Posterior vena cava (tissue), 2 donors: ENCODE data around the gene DIRAS1. TPM values are rescaled to one million over a fixed set of nuclear protein-coding genes. Genes with fewer than 3 reads are reported as not detected.
"Not testable (repeated sequence)": the region's sequence is repeated elsewhere in the genome, so short reads cannot be mapped to it uniquely, and the experiment has no call there.

Source experiments
- DNase-seq: peaks from one replicate; pipeline ENCODE4 v3.0.0-alpha.2; 2020; ENCODE audit warnings: low spot score
- intact Hi-C, 2 donors: fragments of 100-400 bp; cut with DNase I; formaldehyde crosslinking; loops; one replicate each; pipeline versions ENCODE4 v1.14.1 to v1.14.2; 2022 to 2023
- total RNA-seq, 2 donors: library from RNA; stranded (reverse); fragmentation: NEBNext Ultra II Directional; extraction: Animal tissue kit (Norgen Biotek cat#: 25700); gene quantifications; one replicate each; pipeline ENCODE4 v1.2.1, GENCODE V29; 2021
- donor health status: DM: yes; HTN: yes; CAD: no.
- donor health status: DM: yes; HTN: yes; CAD: no.

DIRAS1 gene
- total RNA-seq, 2 donors from 2014 or later, result 11.6 to 21.7 TPM

GRCh38 chr19:2716722-2717637 is 4.2 kb downstream of the DIRAS1 start:
- no peak for DNase-seq
- intact Hi-C loops, result no loop called here

GRCh38 chr19:2716275-2716650 is 4.9 kb downstream of the DIRAS1 start:
- intact Hi-C loops, result no loop called here
- DNase-seq, result no peak

GRCh38 chr19:2715470-2716274 is 5.5 kb downstream of the DIRAS1 start:
- intact Hi-C loops, result no loop called here
- no peak for DNase-seq

DNA sequence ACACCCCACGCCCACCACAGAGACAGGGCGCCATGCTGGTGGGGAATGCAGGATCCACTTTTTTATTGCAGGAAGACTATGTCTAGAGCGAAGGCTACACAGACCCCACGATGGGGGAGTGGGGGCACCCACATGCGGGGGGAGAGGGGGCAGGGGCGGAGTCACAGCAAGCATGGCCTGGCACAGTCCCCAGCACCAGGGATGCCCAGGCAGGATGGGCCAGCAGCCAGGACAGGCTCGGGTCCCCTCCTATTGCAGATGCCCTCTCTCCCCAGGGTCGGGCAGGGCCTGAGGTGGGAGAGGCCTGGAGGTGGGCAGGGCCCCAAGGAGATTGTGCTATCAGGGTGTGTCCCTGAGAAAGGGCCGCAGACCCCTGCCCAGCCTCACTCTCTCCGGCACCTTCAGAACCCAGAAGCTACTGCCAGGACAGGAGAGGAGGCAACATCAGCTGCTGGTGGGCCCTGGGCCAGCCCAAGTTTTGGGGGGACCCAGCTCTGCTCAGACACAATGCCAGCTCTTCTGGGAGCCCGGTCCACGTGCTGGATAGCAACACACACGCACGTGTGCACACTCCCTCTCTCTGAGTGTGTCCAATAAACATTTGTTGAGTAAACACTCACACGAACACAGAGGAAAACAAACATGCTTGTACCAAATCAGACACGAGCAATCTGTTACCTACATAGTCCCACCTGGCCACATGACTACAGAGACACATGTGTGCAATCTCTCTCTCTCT is 6.5 kb downstream of the DIRAS1 start:
- no peak for DNase-seq
- intact Hi-C loops, result no loop called here

DNA sequence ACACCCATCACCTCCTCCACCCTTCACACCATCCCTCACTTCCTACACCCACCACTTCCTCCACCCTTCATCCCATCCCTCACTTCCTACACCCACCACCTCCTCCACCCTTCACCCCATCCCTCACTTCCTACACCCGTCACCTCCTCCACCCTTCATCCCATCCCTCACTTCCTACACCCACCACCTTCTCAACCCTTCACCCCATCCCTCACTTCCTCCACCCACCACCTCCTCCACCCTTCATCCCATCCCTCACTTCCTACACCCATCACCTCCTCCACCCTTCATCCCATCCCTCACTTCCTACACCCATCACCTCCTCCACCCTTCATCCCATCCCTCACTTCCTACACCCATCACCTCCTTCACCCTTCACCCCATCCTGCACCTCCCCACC is 7.1 kb downstream of the DIRAS1 start:
- intact Hi-C loops, DNase-seq: not testable (repeated sequence)

- DNase-seq, intact Hi-C loops: not testable (repeated sequence)
Measured at GRCh38 chr19:2713170-2713569, 8.0 kb downstream of the DIRAS1 start.

- no peak for DNase-seq
- intact Hi-C loops, result no loop called here
Measured at GRCh38 chr19:2711875-2712205, 9.3 kb downstream of the DIRAS1 start.

DNA sequence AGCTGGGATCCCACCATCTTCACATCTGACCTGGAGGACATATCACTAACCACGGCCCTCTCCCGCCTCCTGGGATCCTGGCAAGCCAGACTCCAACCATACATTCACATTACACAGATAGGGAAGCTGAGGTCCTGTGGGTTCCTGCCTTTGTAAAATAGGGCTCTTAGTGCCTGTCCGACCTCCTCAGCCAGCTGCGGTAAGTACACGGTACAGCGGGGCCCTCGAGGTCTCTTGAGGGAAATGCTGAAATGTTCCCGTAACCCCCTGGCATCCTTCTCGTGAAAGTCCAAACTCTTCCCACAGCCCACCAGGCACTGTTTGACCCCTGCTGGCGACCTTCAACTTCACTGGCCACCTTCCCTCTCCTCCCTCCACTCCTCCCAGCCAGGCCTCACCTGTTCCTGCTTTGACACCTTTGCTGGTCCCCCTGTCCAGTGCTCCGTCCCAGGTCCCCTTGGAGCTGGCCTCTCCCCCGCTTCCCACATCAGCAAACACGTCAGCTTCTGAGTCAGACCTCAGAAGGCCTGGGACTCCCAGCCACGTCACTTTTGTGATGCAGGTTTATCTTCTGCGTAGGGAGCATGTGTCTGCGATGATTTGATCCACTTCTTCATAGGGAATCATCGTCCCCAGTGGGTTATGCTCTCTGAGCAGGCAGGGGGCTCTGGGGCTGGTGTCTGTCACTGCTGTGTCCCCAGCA is 9.8 kb downstream of the DIRAS1 start:
- intact Hi-C loops, result no loop called here
- DNase-seq, result no peak

GRCh38 chr19:2706251-2706650 is 14.9 kb downstream of the DIRAS1 start:
- intact Hi-C loops, result no loop called here
- no peak for DNase-seq

DNA sequence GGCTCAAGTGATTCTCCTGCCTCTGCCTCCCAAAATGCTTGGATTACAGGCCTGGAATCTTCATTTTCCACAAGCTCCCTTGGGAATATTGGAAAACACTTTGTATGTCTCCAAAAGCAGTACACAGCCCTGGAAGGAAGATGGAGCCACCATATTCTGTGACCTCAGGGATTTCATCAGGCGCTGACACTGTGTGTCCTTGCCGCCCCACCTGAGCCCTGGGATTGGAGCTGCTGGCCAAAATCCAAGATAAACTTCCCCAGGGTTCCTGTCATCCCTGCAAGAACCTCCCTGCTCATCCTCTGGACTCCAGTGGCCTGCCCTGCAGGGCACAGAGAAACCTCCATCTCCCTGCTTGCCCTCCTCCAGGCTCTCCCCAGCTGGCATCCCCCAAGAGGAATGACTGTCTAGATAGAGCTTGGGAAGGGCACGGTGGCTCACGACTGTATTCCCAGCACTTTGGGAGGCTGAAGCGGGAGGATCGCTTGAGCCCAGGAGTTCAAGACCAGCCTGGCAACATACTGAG is 17.4 kb downstream of the DIRAS1 start:
- no peak for DNase-seq
- intact Hi-C loops, result no loop called here

DNA sequence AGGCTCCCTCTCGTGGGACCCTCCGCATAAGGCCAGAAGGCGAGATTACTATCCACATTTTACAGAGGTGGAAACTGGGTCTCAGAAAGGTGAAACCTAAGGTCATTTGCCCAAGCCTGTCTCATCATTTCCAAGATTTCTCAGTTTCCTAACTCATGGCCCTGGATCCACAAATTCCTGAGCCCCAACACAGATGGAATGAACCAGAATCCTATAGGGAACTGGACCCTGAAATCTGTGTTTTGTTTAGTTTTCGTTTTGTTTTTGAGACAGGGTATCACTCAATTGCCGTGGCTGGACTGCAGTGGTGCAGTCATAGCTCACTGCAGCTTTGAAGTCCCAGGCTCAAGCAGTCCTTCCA is 18.1 kb downstream of the DIRAS1 start:
- no peak for DNase-seq
- intact Hi-C loops, result no loop called here

DNA sequence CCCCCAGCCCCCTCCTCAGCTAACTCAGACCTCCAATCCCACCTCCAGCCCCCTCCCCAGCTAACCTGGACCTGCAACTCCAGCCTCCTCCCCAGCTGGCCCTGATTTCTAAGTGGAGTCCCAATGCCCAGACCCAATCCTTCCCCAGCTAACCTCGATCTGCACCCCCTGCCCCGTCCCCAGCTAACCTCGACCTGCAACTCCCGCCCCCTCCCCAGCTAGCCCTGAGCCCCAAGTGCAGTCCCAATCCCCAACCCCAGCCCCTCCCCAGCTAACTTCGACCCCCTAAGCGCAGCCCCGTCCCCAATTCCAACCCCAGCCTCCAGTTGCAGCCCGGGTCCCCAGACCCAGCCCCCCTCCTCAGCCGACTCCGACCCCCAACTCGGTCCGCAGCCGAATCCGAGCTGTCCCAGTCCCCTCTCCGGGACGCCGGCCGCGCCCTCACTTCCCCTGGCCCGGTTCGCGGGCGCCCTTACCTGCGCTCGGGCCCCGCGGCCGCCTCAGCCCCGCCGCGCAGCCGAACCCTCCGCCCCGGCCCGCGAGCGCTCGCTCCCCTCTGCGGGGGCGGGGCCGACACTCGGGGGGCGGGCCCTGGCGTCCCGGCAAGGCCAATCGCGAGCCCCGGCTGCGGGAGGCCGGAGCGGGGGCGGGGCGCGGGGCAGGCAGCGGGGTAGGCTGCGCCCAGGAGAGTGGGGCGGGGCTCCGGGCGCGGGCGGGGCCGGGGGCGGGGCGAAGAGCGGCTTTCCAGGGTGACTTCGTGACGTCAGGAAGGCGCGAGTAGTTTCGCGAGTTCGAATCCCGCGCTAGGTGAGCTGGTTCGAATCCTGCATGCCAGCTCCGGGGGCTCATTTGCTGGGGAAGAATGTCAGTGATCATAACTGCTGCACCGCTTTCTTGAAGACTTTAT is 18.7 kb downstream of the DIRAS1 start, which contains the start of gene GNG7:
TSS of gene GNG7 (minus strand) at position 525 of the 907 bp plus-strand sequence. CDS start 182,006 bp downstream, outside the sequence.
- peak; percentile 97 for DNase-seq
- intact Hi-C loops, result no loop called here

DNA sequence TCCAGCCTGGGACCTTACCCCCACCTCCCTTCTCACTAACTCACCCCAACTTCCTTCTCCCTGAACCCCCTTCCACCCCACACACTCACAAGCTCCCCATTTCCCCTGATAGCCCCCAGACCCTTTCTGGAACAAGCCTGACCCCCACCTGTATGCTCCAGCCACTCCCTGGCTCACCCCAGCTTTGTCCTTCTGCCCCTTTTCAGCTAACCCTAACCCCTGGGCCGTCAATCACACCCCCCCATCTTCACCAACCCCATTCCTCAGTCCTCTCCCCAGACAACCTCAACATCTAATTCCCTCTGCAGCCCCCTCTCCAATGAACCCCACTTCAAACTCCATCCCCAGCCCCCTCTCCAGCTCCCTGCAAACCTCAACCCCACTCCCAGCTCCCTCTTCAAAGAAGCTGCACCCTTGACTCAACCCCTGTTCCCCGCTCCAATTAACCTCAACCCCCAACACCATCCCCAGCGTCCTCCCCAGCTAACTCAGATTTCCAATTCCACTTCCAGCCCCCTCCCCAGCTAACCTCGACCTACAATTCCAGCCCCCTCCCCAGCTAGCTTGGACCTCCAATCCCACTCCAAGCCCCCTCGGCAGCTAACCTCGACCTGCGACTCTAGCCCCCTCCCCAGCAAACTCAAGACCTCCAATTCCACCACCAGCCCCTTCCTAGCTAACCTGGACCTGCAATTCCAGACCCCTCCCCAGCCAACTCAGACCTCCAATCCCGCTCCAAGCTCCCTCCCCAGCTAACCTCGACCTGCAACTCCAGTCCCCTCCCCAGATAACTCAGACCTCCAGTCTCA is 19.6 kb downstream of the DIRAS1 start:
- intact Hi-C loops, result no loop called here
- no peak for DNase-seq

GRCh38 chr19:2700660-2701360 is 20.4 kb downstream of the DIRAS1 start:
- DNase-seq, result no peak
- intact Hi-C loops, result no loop called here

DNA sequence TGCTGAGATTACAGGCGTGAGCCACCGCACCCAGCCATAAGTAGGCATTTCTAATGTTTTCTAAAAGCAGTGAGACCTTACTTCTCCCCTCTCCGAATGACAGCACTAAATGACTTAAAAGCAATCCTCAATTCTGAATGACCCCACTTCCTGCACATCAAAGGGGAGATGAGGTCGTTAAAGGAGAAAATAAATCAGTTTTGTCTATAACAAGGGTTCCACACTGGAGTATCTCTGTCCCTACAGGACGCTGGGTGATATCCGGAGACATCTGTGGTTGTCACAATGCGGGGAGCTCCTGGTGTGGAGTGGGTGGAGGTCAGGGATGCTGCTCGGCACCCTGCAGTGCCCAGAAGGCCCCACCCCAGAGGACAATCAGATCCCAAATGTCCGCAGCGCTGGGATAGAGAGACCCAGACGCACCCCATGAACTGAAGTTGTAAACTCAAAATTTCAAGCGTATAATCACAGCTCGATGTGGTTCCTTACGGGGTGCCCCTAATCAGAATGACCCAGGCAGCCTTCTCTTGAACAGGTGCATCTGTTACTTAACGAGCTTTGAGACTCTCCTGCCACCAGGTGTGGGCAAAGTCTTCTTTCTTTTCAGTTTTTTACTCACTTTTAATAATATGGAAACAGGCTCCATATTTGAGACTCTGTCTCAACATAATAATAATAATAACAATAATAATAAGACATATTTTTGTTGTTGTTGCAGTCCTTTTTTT is 21.6 kb downstream of the DIRAS1 start:
- DNase-seq, result no peak
- intact Hi-C loops, result no loop called here

GRCh38 chr19:2694196-2694595 is 27.0 kb downstream of the DIRAS1 start:
- intact Hi-C loops, result no loop called here
- no peak for DNase-seq
